ENCODE measurements around the gene P4HA3. TPM values are rescaled to one million over a fixed set of nuclear protein-coding genes. Genes with fewer than 3 reads are reported as not detected.

The P4HA3 gene
- total RNA-seq, 1 experiment from 2014 or later, result 0.13 TPM

DNA sequence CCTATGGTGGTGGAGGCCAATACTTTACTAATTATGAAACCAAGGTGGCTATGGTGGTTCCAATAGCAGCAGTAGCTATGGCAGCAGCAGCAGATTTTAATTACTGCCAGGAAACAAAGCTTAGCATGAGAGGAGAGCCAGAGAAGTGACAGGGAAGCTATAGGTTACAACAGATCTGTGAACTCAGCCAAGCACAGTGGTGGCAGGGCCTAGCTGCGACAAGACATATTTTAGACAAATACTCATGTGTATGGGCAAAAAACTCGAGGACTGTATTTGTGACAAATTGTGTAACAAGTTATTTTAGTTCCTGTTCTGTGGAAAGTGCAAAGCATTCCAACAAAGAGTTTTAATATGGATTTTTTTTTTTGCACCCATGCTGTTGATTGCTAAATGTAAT lies 44.2 kb upstream of the P4HA3 start:
- H3K27ac Mint-ChIP-seq, result no peak overlapping the region
- TF ChIP-seq ZNF232 (CRISPR knock-in tag; IDR thresholded peaks at IDR 0.05) (no peak), FOXJ3 (CRISPR knock-in tag; IDR thresholded peaks at IDR 0.05; ENCODE audit: borderline replicate concordance) (no peak), ZBTB21 (CRISPR knock-in tag; IDR thresholded peaks at IDR 0.05; ENCODE audit: borderline replicate concordance) (no peak), ZBTB43 (CRISPR knock-in tag; IDR thresholded peaks at IDR 0.05) (no peak), NFATC4 (CRISPR knock-in tag; IDR thresholded peaks at IDR 0.05) (no peak), CREB1 (CRISPR knock-in tag; IDR thresholded peaks at IDR 0.05) (no peak)
- TF ChIP-seq, protein P1, sequence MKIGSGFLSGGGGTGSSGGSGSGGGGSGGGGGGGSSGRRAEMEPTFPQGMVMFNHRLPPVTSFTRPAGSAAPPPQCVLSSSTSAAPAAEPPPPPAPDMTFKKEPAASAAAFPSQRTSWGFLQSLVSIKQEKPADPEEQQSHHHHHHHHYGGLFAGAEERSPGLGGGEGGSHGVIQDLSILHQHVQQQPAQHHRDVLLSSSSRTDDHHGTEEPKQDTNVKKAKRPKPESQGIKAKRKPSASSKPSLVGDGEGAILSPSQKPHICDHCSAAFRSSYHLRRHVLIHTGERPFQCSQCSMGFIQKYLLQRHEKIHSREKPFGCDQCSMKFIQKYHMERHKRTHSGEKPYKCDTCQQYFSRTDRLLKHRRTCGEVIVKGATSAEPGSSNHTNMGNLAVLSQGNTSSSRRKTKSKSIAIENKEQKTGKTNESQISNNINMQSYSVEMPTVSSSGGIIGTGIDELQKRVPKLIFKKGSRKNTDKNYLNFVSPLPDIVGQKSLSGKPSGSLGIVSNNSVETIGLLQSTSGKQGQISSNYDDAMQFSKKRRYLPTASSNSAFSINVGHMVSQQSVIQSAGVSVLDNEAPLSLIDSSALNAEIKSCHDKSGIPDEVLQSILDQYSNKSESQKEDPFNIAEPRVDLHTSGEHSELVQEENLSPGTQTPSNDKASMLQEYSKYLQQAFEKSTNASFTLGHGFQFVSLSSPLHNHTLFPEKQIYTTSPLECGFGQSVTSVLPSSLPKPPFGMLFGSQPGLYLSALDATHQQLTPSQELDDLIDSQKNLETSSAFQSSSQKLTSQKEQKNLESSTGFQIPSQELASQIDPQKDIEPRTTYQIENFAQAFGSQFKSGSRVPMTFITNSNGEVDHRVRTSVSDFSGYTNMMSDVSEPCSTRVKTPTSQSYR (CRISPR knock-in tag; IDR thresholded peaks at IDR 0.05), result no peak
- H3K4me1 Mint-ChIP-seq, result no peaks in the 10 kb centered on the region; the same call in 1 of the 2 replicates
- H3K4me3 Mint-ChIP-seq, result no peak overlapping the region
- H3K9me3 Mint-ChIP-seq, result peaks cover 21% of the 10 kb centered on the region
- peaks cover 59% of the 10 kb centered on the region for H3K36me3 Mint-ChIP-seq
- no peak for DNase-seq (ENCODE audit: low spot score)
- no peaks in the 10 kb centered on the region for H3K27me3 Mint-ChIP-seq (ENCODE audit: low read depth)
- CTCF ChIA-PET, result no interaction called here
- ATAC-seq, result no peak
- POLR2A ChIA-PET, result no interaction called here

DNA sequence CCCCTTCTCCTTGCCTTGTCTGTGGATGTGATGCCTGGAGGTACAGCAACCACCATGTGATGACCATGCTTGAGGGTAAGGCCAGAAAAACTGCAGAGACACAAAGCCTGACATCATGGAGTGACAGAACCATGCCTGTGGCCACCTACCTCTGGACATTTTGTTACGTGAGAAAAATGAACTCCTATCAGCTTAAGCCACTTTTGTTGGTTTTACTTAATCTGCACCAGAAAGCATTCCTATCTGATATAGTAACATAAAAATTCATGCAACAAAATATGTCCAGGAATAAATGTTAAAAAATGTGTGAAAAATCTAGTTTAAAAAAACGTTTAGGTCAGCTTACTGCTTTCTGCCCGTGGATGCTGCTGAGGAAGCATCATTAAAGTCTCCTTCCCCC lies 42.6 kb upstream of the P4HA3 start:
- H3K27ac Mint-ChIP-seq, result no peak overlapping the region
- peaks cover 48% of the 10 kb centered on the region for H3K36me3 Mint-ChIP-seq
- H3K27me3 Mint-ChIP-seq (ENCODE audit: low read depth), result no peaks in the 10 kb centered on the region
- ChIA-PET CTCF (interaction anchor here (0.6 kb wide), 1 partner anchor 70 kb away, joined by 5 read pairs; no protein-coding TSS in a partner anchor), POLR2A (no interaction called here)
- ATAC-seq, result no peak
- DNase-seq (ENCODE audit: low spot score), result no peak
- H3K9me3 Mint-ChIP-seq, result peaks cover 9% of the 10 kb centered on the region
- H3K4me3 Mint-ChIP-seq, result no peak overlapping the region
- H3K4me1 Mint-ChIP-seq, result no peaks in the 10 kb centered on the region; the same call in 1 of the 2 replicates
- TF ChIP-seq, protein P2, sequence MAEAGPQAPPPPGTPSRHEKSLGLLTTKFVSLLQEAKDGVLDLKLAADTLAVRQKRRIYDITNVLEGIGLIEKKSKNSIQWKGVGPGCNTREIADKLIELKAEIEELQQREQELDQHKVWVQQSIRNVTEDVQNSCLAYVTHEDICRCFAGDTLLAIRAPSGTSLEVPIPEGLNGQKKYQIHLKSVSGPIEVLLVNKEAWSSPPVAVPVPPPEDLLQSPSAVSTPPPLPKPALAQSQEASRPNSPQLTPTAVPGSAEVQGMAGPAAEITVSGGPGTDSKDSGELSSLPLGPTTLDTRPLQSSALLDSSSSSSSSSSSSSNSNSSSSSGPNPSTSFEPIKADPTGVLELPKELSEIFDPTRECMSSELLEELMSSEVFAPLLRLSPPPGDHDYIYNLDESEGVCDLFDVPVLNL (CRISPR knock-in tag; IDR thresholded peaks at IDR 0.05; ENCODE audit: borderline replicate concordance, low read depth), result no peak
- TF ChIP-seq ELF4 (CRISPR knock-in tag; IDR thresholded peaks at IDR 0.05; ENCODE audit: low read depth), result no peak
- TF ChIP-seq, protein P3, sequence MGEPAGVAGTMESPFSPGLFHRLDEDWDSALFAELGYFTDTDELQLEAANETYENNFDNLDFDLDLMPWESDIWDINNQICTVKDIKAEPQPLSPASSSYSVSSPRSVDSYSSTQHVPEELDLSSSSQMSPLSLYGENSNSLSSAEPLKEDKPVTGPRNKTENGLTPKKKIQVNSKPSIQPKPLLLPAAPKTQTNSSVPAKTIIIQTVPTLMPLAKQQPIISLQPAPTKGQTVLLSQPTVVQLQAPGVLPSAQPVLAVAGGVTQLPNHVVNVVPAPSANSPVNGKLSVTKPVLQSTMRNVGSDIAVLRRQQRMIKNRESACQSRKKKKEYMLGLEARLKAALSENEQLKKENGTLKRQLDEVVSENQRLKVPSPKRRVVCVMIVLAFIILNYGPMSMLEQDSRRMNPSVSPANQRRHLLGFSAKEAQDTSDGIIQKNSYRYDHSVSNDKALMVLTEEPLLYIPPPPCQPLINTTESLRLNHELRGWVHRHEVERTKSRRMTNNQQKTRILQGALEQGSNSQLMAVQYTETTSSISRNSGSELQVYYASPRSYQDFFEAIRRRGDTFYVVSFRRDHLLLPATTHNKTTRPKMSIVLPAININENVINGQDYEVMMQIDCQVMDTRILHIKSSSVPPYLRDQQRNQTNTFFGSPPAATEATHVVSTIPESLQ (CRISPR knock-in tag; IDR thresholded peaks at IDR 0.05), result no peak
- TF ChIP-seq E2F5 (CRISPR knock-in tag; IDR thresholded peaks at IDR 0.05), result no peak
- TF ChIP-seq TP53 (CRISPR knock-in tag; IDR thresholded peaks at IDR 0.05), result no peak
- TF ChIP-seq, protein P4, sequence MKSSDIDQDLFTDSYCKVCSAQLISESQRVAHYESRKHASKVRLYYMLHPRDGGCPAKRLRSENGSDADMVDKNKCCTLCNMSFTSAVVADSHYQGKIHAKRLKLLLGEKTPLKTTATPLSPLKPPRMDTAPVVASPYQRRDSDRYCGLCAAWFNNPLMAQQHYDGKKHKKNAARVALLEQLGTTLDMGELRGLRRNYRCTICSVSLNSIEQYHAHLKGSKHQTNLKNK (CRISPR knock-in tag; IDR thresholded peaks at IDR 0.05), result no peak
- TF ChIP-seq, protein P5, sequence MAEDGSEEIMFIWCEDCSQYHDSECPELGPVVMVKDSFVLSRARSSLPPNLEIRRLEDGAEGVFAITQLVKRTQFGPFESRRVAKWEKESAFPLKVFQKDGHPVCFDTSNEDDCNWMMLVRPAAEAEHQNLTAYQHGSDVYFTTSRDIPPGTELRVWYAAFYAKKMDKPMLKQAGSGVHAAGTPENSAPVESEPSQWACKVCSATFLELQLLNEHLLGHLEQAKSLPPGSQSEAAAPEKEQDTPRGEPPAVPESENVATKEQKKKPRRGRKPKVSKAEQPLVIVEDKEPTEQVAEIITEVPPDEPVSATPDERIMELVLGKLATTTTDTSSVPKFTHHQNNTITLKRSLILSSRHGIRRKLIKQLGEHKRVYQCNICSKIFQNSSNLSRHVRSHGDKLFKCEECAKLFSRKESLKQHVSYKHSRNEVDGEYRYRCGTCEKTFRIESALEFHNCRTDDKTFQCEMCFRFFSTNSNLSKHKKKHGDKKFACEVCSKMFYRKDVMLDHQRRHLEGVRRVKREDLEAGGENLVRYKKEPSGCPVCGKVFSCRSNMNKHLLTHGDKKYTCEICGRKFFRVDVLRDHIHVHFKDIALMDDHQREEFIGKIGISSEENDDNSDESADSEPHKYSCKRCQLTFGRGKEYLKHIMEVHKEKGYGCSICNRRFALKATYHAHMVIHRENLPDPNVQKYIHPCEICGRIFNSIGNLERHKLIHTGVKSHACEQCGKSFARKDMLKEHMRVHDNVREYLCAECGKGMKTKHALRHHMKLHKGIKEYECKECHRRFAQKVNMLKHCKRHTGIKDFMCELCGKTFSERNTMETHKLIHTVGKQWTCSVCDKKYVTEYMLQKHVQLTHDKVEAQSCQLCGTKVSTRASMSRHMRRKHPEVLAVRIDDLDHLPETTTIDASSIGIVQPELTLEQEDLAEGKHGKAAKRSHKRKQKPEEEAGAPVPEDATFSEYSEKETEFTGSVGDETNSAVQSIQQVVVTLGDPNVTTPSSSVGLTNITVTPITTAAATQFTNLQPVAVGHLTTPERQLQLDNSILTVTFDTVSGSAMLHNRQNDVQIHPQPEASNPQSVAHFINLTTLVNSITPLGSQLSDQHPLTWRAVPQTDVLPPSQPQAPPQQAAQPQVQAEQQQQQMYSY (CRISPR knock-in tag; IDR thresholded peaks at IDR 0.05), result no peak
- TF ChIP-seq GTF2I (CRISPR knock-in tag; conservative IDR thresholded peaks at IDR 0.05), result no peak
- TF ChIP-seq ZNF671 (CRISPR knock-in tag; IDR thresholded peaks at IDR 0.05), result no peak
- no peak for TF ChIP-seq RELA (CRISPR knock-in tag; IDR thresholded peaks at IDR 0.05; ENCODE audit: borderline replicate concordance)
- no peak for TF ChIP-seq ZNF263 (CRISPR knock-in tag; IDR thresholded peaks at IDR 0.05; ENCODE audit: low read depth)
- TF ChIP-seq MXD4 (CRISPR knock-in tag; IDR thresholded peaks at IDR 0.05; ENCODE audit: borderline replicate concordance), result no peak
- no peak for TF ChIP-seq OVOL2 (CRISPR knock-in tag; IDR thresholded peaks at IDR 0.05; ENCODE audit: borderline replicate concordance)
- no peak for TF ChIP-seq NFE2L1 (CRISPR knock-in tag; IDR thresholded peaks at IDR 0.05)
- TF ChIP-seq, protein P1 (CRISPR knock-in tag; IDR thresholded peaks at IDR 0.05), result no peak
